HepG2 (cell line): ENCODE data around the gene ULK3. TPM values are rescaled to one million over a fixed set of nuclear protein-coding genes. Genes with fewer than 3 reads are reported as not detected.

Experiments used
- ATAC-seq: fragments of 200-7000 bp; cut with Tn5 transposase; 3 replicates; pipeline ENCODE4 v1.9.1; 2020; ENCODE audit warnings: mild to moderate bottlenecking, moderate library complexity
- BruUV-seq: library from RNA; stranded (reverse); fragments of 400-500 nt; replicated peaks from 2 replicates; lab custom pipeline; 2021; lab: Mats Ljungman, UMichigan
- CTCF ChIA-PET: fragments of 300-600 bp; formaldehyde crosslinking; extraction: SDS; loops from one replicate; lab custom pipeline; 2021; ENCODE audit warnings: low total read pairs, inconsistent platforms, low intra/inter-chr PET ratio; lab: Yijun Ruan, JAX
- POLR2A ChIA-PET: fragments of 350-600 bp; sonication (Branson Sonifier 250); formaldehyde crosslinking; loops from one replicate; lab custom pipeline; 2020; ENCODE audit warnings: antibody characterized with exemption, inconsistent platforms; lab: Yijun Ruan, JAX
- DNase-seq: peaks from one replicate; pipeline ENCODE4 v3.0.0-alpha.2; 2015; ENCODE audit warnings: low spot score
- FAIRE-seq: peaks from 3 replicates; lab custom pipeline; 2011; peaks lifted over from hg19 to GRCh38; lab: Jason Lieb, UNC
- H2AFZ ChIP-seq: one replicate; pipeline ENCODE4 v1.6.1; 2011; ENCODE audit warnings: low read length, inconsistent platforms
- H3K27ac ChIP-seq: fragments of 300-600 bp; 3 replicates; pipeline ENCODE4 v1.8.0; 2011; ENCODE audit warnings: mixed run types, mild to moderate bottlenecking, mixed read lengths, low read length, inconsistent platforms; ENCODE audit not compliant: insufficient read depth; ENCODE audit errors: extremely low read length
- H3K27me3 ChIP-seq, 2 experiments: fragments of 200-600 bp in 1 of 2; 2 replicates in 1 of 2; 3 replicates in 1 of 2; pipeline versions ENCODE4 v1.6.0 to v1.8.0; 2011; ENCODE audit warnings: low read length in 2 of 2, mild to moderate bottlenecking in 2 of 2, moderate library complexity in 2 of 2, inconsistent platforms in 1 of 2; ENCODE audit not compliant: insufficient read depth in 2 of 2, control insufficient read depth in 1 of 2
- H3K36me3 ChIP-seq, 2 experiments: fragments of 200-600 bp in 1 of 2; replicated peaks in 1 of 2; 2 replicates in 1 of 2; 3 replicates in 1 of 2; pipeline versions ENCODE4 v1.5.1 to v1.8.0; 2011; ENCODE audit warnings: low read length in 2 of 2, inconsistent platforms in 1 of 2; ENCODE audit not compliant: insufficient read depth in 2 of 2, control insufficient read depth in 1 of 2
- H3K4me1 ChIP-seq: 2 replicates; pipeline ENCODE4 v1.5.1; 2012; ENCODE audit warnings: low read length, inconsistent platforms; ENCODE audit not compliant: insufficient read depth
- H3K4me2 ChIP-seq: 2 replicates; pipeline ENCODE4 v1.6.0; 2011; ENCODE audit warnings: low read depth, low read length, inconsistent platforms
- H3K4me3 ChIP-seq, 3 experiments: fragments of 200-600 bp in 1 of 3; sonication (generic), shearing (Covaris generic) in 1 of 3; replicated peaks in 1 of 3; 2 replicates each; pipeline ENCODE4 v1.5.1; 2011 to 2016; ENCODE audit warnings: low read length in 3 of 3, inconsistent platforms in 2 of 3, low read depth in 2 of 3, mild to moderate bottlenecking in 2 of 3, control low read depth in 1 of 3, mixed read lengths in 1 of 3; ENCODE audit not compliant: insufficient read depth in 1 of 3
- H3K79me2 ChIP-seq: one replicate; pipeline ENCODE4 v1.6.1; 2011; ENCODE audit warnings: low read length, inconsistent platforms; ENCODE audit not compliant: insufficient read depth
- H3K9ac ChIP-seq: 2 replicates; pipeline ENCODE4 v1.6.0; 2011; ENCODE audit warnings: mild to moderate bottlenecking, low read depth, low read length, inconsistent platforms; ENCODE audit not compliant: insufficient read depth
- H3K9me3 ChIP-seq: 2 replicates; pipeline ENCODE4 v1.5.1; 2012; ENCODE audit warnings: mild to moderate bottlenecking, low read length
- H4K20me1 ChIP-seq: 2 replicates; pipeline ENCODE4 v1.6.0; 2011; ENCODE audit warnings: inconsistent platforms, mild to moderate bottlenecking, low read length, moderate library complexity; ENCODE audit not compliant: insufficient read depth
- KMT2A ChIP-seq: sonication (generic); formaldehyde crosslinking; IDR thresholded peaks from 2 replicates; pipeline ENCODE4 v1.4.0; 2020; ENCODE audit warnings: missing genetic modification reagents
- WGBS: methylation state at CpG from one replicate; pipeline ENCODE4 v1.1.6; 2017; ENCODE audit warnings: low lambda C conversion rate; 5-methylcytosine and 5-hydroxymethylcytosine counted together
- in situ Hi-C: cut with HindIII; loops from 2 replicates; pipeline ENCODE4 v1.10.0; 2017; ENCODE audit warnings: low pct_unique_long_range_greater_than_20kb; ENCODE audit not compliant: extremely low pct_ligation_motif_present
- intact Hi-C: fragments of 100-400 bp; cut with micrococcal nuclease; formaldehyde crosslinking; loops from one replicate; pipeline ENCODE4 v1.10.0; 2022; ENCODE audit not compliant: unreplicated experiment
- polyA plus RNA-seq, 8 experiments: library from polyadenylated mRNA; depleted of rRNA in 3 of 8; stranded (reverse) in 7 of 8; unstranded in 1 of 8; fragments of >200 nt; fragmentation: Illumina TruSeq in 4 of 8; extraction: Trizol in 4 of 8; gene quantifications; 2 replicates each; pipeline versions ENCODE4 v1.2.1 to v1.2.3, GENCODE V29; 2011 to 2016; ENCODE audit warnings: low read depth in 4 of 8, missing spikeins in 1 of 8, mixed read lengths in 1 of 8; ENCODE audit not compliant: insufficient read depth in 1 of 8
- total RNA-seq, 5 experiments: library from RNA; depleted of rRNA; stranded (reverse); fragments of >200 nt; fragmentation: Illumina TruSeq; extraction: Trizol; gene quantifications; 2 replicates each; pipeline ENCODE4 v1.2.3, GENCODE V29; 2016; ENCODE audit warnings: low read depth in 1 of 5
- TF ChIP-seq, protein P1 (sequence below), 2 experiments: sonication (generic) in 1 of 2; formaldehyde crosslinking in 1 of 2; IDR thresholded peaks; 2 replicates each; pipeline versions ENCODE4 v1.4.0 to v1.6.1; 2018 to 2020; ENCODE audit warnings: missing genetic modification reagents in 2 of 2, borderline replicate concordance in 1 of 2, low read depth in 1 of 2, mild to moderate bottlenecking in 1 of 2, missing biosample characterization in 1 of 2
- TF ChIP-seq, protein P2 (sequence below): sonication (generic); IDR thresholded peaks from 2 replicates; pipeline ENCODE4 v1.6.1; 2016; ENCODE audit warnings: low read depth, borderline replicate concordance

ULK3 gene
- total and polyA plus RNA-seq, 2 of the 13 experiments (the other 11 are each of a cell fraction or from before 2014, with no cell fraction given), result 15.2 to 23.7 TPM

DNA sequence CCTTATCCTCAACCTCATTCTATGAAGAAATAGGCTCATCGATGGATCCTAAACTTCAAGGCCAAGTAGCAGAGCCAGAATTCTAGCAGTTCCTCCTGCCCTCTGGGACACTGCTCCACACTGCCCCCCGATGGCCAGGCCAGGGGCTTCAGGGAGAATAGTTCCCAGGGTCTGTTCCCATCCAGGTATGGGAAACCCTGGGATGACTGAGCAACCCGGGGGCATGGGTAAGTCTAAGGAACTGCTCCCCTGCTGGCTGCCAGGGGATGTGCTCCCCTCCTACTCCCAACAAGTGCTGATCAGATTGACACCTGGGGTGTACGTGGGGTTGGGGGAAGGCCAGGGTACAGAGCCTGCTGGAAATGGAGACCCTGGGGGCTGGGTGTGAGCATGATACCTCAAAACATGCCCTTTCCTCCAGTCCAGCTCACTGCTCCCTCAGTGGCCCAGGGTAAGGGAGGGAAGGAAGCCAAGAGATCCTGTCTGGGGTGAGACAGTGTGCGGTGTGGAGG is 7.6 kb downstream of the ULK3 start (continued):
- TF ChIP-seq, protein P1, sequence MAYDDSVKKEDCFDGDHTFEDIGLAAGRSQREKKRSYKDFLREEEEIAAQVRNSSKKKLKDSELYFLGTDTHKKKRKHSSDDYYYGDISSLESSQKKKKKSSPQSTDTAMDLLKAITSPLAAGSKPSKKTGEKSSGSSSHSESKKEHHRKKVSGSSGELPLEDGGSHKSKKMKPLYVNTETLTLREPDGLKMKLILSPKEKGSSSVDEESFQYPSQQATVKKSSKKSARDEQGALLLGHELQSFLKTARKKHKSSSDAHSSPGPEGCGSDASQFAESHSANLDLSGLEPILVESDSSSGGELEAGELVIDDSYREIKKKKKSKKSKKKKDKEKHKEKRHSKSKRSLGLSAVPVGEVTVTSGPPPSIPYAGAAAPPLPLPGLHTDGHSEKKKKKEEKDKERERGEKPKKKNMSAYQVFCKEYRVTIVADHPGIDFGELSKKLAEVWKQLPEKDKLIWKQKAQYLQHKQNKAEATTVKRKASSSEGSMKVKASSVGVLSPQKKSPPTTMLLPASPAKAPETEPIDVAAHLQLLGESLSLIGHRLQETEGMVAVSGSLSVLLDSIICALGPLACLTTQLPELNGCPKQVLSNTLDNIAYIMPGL (CRISPR knock-in tag; IDR thresholded peaks at IDR 0.05; ENCODE audit: borderline replicate concordance in 1 of 2, low read depth in 1 of 2), result 0 out of 4 replicates have a peak, but pooled peaks have one; percentile 38 to 47
- TF ChIP-seq, all 625 proteins: peak for 19

DNA sequence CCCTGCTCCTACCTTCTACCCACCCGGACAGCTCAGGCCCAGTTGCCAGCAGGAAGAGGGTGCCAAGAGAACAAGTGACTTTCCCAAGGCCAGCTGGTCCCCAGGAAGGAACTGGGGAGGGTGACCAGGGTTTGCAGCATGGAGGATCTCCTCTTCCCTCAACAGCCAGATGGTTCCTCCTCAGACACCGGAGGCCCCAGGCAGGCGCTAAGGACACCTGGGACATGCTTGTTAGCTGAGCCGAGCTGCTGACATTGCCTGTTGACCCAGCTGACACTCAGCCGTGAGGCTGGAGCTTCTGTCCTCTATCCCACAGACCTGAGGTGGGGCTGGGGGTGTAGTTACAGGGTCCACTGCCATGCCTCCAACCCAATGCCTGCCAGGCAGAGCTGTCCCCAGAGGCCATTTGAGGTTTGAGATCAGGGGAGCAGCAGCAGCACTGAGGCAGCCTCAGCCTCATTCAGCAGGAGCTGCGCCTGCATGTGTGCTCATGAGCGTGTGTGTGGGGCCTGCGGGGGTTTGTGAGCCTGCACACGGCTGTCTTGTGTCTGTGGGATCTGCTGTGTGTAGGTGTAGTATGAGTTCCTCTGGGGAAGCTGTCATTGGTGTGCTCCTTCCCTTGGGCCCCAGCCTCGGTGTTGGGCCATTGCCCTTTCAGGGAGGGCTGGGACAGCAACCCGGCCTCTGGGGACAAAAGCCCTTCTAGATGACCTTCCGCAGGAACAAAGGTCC is 9.4 kb downstream of the ULK3 start:
- Histone ChIP-seq H2AFZ (no peak overlapping the region), H3K4me1 (peaks cover 30% of the 10 kb centered on the region), H3K79me2 (no peaks in the 10 kb centered on the region), H3K27ac (no peak overlapping the region), H3K27me3 (peaks cover 2 to 22% of the 10 kb centered on the region in 2 experiments; a peak in 3 of 5 replicates), H4K20me1 (no peaks in the 10 kb centered on the region), H3K9ac (no peak overlapping the region), H3K36me3 (peaks cover 0 to 3% of the 10 kb centered on the region in 2 experiments; a peak in 1 of 5 replicates), H3K9me3 (no peaks in the 10 kb centered on the region), H3K4me2 (no peak overlapping the region), H3K4me3 (peak overlapping the region in 1 of 3 experiments; percentile 13; a peak in 1 of 6 replicates)
- ATAC-seq, result peak; percentile 17
- CTCF ChIA-PET, result no interaction called here
- no peak for TF ChIP-seq KMT2A
- TF ChIP-seq, protein P2, sequence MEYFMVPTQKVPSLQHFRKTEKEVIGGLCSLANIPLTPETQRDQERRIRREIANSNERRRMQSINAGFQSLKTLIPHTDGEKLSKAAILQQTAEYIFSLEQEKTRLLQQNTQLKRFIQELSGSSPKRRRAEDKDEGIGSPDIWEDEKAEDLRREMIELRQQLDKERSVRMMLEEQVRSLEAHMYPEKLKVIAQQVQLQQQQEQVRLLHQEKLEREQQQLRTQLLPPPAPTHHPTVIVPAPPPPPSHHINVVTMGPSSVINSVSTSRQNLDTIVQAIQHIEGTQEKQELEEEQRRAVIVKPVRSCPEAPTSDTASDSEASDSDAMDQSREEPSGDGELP, result peak; percentile 11; the same call in 1 of the 2 replicates
- DNase-seq, result no peak
- in situ Hi-C loops, result no loop called here
- FAIRE-seq, result no peak
- intact Hi-C loops, result loop anchor here (2.0 kb wide), 2 partner anchors 53 to 63 kb away; no protein-coding TSS in a partner anchor
- POLR2A ChIA-PET, result interaction anchor here (0.6 kb wide), 1 partner anchor 26 kb away, joined by 3 read pairs; no protein-coding TSS in a partner anchor
- BruUV-seq, result no TSS peak
- WGBS, result 50% methylated on average over 1 of the region's 12 CpGs
